ENCODE measurements around the gene CAV2.

Gene CAV2

DNA sequence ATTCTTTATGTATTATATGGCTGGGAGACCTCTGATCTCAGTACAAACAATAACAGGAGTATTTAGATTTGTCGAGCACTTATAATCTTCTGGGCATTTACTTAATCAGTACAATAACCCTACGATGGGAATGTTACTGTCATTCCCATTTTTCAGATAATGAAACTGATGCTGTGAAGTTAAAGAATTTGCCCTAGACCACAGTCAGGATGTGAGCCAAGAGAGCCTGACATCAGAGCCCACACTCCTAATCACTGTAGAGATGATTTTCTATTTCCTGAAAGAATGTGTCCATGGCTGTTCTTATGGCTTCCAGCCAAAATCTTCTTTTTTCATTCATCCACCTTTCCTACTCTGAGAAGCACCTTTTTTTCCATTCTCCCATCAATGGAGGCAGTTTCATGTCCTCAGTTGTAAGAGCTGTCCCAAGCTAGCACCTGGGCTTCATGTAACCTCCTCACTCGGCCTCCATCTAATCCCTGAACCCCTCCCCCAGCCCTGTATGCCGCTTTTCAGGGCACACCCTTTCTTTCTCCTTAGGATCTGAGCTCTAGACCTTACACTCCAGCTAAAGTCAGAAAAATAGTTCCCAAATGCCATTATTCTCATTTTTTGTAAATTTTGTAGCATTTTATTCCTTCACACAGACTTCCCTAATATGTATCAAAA, 13.1 kb downstream of the CAV2 start:
- TF ChIP-seq NFIC (IDR thresholded peaks at IDR 0.05) = no peak; the same call in 1 of the 2 replicates
- no peak for TF ChIP-seq CEBPB (IDR thresholded peaks at IDR 0.05)
- TF ChIP-seq, protein P1, sequence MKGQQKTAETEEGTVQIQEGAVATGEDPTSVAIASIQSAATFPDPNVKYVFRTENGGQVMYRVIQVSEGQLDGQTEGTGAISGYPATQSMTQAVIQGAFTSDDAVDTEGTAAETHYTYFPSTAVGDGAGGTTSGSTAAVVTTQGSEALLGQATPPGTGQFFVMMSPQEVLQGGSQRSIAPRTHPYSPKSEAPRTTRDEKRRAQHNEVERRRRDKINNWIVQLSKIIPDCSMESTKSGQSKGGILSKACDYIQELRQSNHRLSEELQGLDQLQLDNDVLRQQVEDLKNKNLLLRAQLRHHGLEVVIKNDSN (IDR thresholded peaks at IDR 0.05) = no peak
- TF ChIP-seq, protein P2, sequence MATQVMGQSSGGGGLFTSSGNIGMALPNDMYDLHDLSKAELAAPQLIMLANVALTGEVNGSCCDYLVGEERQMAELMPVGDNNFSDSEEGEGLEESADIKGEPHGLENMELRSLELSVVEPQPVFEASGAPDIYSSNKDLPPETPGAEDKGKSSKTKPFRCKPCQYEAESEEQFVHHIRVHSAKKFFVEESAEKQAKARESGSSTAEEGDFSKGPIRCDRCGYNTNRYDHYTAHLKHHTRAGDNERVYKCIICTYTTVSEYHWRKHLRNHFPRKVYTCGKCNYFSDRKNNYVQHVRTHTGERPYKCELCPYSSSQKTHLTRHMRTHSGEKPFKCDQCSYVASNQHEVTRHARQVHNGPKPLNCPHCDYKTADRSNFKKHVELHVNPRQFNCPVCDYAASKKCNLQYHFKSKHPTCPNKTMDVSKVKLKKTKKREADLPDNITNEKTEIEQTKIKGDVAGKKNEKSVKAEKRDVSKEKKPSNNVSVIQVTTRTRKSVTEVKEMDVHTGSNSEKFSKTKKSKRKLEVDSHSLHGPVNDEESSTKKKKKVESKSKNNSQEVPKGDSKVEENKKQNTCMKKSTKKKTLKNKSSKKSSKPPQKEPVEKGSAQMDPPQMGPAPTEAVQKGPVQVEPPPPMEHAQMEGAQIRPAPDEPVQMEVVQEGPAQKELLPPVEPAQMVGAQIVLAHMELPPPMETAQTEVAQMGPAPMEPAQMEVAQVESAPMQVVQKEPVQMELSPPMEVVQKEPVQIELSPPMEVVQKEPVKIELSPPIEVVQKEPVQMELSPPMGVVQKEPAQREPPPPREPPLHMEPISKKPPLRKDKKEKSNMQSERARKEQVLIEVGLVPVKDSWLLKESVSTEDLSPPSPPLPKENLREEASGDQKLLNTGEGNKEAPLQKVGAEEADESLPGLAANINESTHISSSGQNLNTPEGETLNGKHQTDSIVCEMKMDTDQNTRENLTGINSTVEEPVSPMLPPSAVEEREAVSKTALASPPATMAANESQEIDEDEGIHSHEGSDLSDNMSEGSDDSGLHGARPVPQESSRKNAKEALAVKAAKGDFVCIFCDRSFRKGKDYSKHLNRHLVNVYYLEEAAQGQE (IDR thresholded peaks at IDR 0.05; ENCODE audit: low read depth) = no peak
- no peak for TF ChIP-seq YY1 (IDR thresholded peaks at IDR 0.05; ENCODE audit: low read depth)
- no peak for TF ChIP-seq CREB1 (IDR thresholded peaks at IDR 0.05; ENCODE audit: low read depth)
- TF ChIP-seq TEAD4 (IDR thresholded peaks at IDR 0.05) = no peak

DNA sequence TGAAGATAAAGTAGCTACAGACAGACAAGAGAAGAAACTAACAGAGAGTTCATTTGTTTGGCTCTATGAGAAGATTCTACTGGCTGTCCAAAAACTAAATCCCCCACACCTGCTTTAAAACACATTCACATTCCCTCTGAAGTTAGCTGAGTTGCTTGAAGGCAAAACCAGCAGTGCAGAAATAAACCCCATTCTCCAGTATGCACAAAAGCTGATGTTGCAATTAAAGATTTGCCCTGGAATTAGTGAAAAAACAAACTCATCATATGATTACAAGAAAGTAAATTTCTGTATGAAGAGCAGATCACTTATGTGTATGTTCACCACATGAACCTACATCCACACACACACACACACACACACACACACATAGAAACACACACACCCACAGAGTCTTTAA, 16.0 kb downstream of the CAV2 start:
- TF ChIP-seq YY1 (IDR thresholded peaks at IDR 0.05; ENCODE audit: low read depth) (no peak), TCF12 (IDR thresholded peaks at IDR 0.05; ENCODE audit: low read depth) (no peak), TAF1 (IDR thresholded peaks at IDR 0.05; ENCODE audit: low read depth) (no peak), RAD21 (IDR thresholded peaks at IDR 0.05; ENCODE audit: low read depth) (no peak), CEBPB (IDR thresholded peaks at IDR 0.05) (no peak)
- TF ChIP-seq, protein P1 (IDR thresholded peaks at IDR 0.05) = no peak

DNA sequence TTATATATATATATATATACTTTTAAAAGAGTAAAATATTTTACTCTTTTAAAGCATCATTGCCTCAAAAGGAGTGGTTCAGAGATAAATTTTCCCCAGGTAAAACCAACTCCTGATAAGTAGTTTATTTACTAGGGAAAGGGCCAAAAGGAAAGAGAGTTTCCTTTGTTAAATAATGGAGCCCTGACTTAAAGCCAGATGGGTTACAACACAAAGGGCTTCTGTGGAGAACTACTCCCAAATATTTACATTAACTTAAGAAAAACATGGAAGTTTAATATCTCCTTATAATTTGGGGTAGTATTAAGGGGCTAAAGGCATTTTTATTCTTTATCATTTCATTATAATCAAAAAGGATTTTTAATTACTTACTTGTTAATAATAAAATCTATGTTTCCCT, 16.8 kb downstream of the CAV2 start:
- TF ChIP-seq, protein P1 (IDR thresholded peaks at IDR 0.05) = no peak
- TF ChIP-seq, protein P3, sequence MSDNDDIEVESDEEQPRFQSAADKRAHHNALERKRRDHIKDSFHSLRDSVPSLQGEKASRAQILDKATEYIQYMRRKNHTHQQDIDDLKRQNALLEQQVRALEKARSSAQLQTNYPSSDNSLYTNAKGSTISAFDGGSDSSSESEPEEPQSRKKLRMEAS (IDR thresholded peaks at IDR 0.05) = no peak
- TF ChIP-seq FOXM1 (IDR thresholded peaks at IDR 0.05; ENCODE audit: borderline replicate concordance, low read depth) (no peak), TCF12 (IDR thresholded peaks at IDR 0.05; ENCODE audit: low read depth) (no peak), CEBPB (IDR thresholded peaks at IDR 0.05) (no peak), CREB1 (IDR thresholded peaks at IDR 0.05; ENCODE audit: low read depth) (no peak), YY1 (IDR thresholded peaks at IDR 0.05; ENCODE audit: low read depth) (no peak), EGR1 (IDR thresholded peaks at IDR 0.05) (no peak), ZBTB7A (IDR thresholded peaks at IDR 0.05; ENCODE audit: low read depth) (no peak), TEAD4 (IDR thresholded peaks at IDR 0.05) (no peak), TAF1 (IDR thresholded peaks at IDR 0.05; ENCODE audit: low read depth) (no peak), RAD21 (IDR thresholded peaks at IDR 0.05; ENCODE audit: low read depth) (no peak), NFIC (IDR thresholded peaks at IDR 0.05) (no peak)
- TF ChIP-seq, protein P2 (IDR thresholded peaks at IDR 0.05; ENCODE audit: low read depth) = no peak

- TF ChIP-seq CEBPB (IDR thresholded peaks at IDR 0.05) (no peak), FOXM1 (IDR thresholded peaks at IDR 0.05; ENCODE audit: borderline replicate concordance, low read depth) (no peak), NFIC (IDR thresholded peaks at IDR 0.05) (no peak), CREB1 (IDR thresholded peaks at IDR 0.05; ENCODE audit: low read depth) (no peak), TAF1 (IDR thresholded peaks at IDR 0.05; ENCODE audit: low read depth) (no peak), EGR1 (IDR thresholded peaks at IDR 0.05) (no peak)
- TF ChIP-seq, protein P1 (IDR thresholded peaks at IDR 0.05) = no peak
Measured at GRCh38 chr7:116517626-116518025, 18.1 kb downstream of the CAV2 start.

DNA sequence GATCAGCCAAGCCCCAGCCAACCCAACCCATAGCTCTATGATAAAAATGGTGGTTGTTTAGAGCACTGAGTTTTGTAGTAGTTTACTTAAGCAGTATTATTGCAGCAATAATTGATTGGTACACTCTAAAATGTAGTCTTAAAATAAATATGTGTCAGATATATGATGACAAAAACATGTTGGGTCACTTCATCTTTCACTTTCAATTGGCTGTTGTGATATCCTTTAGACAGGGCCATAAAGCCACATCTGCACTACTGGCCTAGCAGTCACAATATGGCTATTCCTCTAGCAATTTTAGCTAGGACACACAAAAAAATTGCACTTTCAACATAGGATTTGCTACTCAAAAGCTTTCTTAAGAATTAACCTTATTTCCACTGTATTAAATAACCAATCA, 19.4 kb downstream of the CAV2 start:
- TF ChIP-seq CREB1 (IDR thresholded peaks at IDR 0.05; ENCODE audit: low read depth) (no peak), TEAD4 (IDR thresholded peaks at IDR 0.05) (no peak), CEBPB (IDR thresholded peaks at IDR 0.05) (no peak), TAF1 (IDR thresholded peaks at IDR 0.05; ENCODE audit: low read depth) (no peak), EGR1 (IDR thresholded peaks at IDR 0.05) (no peak), FOXM1 (IDR thresholded peaks at IDR 0.05; ENCODE audit: borderline replicate concordance, low read depth) (no peak), EP300 (IDR thresholded peaks at IDR 0.05; ENCODE audit: borderline replicate concordance) (no peak), YY1 (IDR thresholded peaks at IDR 0.05; ENCODE audit: low read depth) (no peak), RAD21 (IDR thresholded peaks at IDR 0.05; ENCODE audit: low read depth) (no peak), ZBTB7A (IDR thresholded peaks at IDR 0.05; ENCODE audit: low read depth) (no peak)
- TF ChIP-seq, protein P1 (IDR thresholded peaks at IDR 0.05) = no peak
- TF ChIP-seq, protein P3 (IDR thresholded peaks at IDR 0.05) = no peak

Measured in Ishikawa (cell line).